CD4-positive, alpha-beta T cell treated with Interleukin-17A for 1 hour (primary cell): ENCODE results near the gene SV2B.
"Not testable (repeated sequence)": the region's sequence is repeated elsewhere in the genome, so short reads cannot be mapped to it uniquely, and the experiment has no call there.

ENCODE experiments used
- DNase-seq: peaks from one replicate; pipeline ENCODE4 v3.0.0-alpha.2; 2020

The SV2B gene

GRCh38 chr15:91329914-91330313 lies 229.9 kb downstream of the SV2B start:
- no peak for DNase-seq

- DNase-seq: no peak
Measured at GRCh38 chr15:91331581-91331980, 231.5 kb downstream of the SV2B start.

- no peak for DNase-seq
Measured at GRCh38 chr15:91335702-91336101, 235.6 kb downstream of the SV2B start.

- DNase-seq: peak; percentile 8
Measured at GRCh38 chr15:91336687-91337086, 236.6 kb downstream of the SV2B start.

- no peak for DNase-seq
Measured at GRCh38 chr15:91338766-91339165, 238.7 kb downstream of the SV2B start.

GRCh38 chr15:91342097-91342496 lies 242.0 kb downstream of the SV2B start:
- no peak for DNase-seq

- DNase-seq: not testable (repeated sequence)
Measured at GRCh38 chr15:91344912-91345311, 244.9 kb downstream of the SV2B start.

GRCh38 chr15:91345736-91346135 lies 245.7 kb downstream of the SV2B start:
- DNase-seq: no peak

- no peak for DNase-seq
Measured at GRCh38 chr15:91346259-91346658, 246.2 kb downstream of the SV2B start.

GRCh38 chr15:91348752-91349500 lies 248.9 kb downstream of the SV2B start:
- peak; percentile 54 for DNase-seq
